ENCODE data around the gene PRKCE. TPM values are rescaled to one million over a fixed set of nuclear protein-coding genes. Genes with fewer than 3 reads are reported as not detected.
"Not testable (repeated sequence)": the region's sequence is repeated elsewhere in the genome, so short reads cannot be mapped to it uniquely, and the experiment has no call there.

Gene PRKCE
- total RNA-seq, 1 donor from 2014 or later: 2.4 TPM

DNA sequence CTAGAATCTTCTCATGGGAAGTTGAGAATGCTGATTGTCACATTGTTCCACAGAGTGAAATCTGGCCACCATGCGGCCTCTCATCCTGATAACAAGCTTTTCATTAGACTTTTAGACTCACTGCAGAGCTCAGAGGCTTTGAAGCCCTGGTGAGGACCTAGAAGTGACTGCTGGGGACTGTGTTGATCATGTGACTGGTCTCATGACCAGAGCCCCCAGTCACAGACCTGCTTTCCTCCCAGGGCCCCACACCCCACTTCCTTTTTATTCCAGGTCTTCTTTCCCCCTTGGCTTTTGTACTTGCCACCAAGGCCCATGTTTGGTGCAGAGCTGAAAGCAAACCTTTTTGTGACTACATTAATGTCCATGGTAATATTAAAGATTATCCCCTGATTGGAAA is 45.2 kb downstream of the PRKCE start:
- DNase-seq (ENCODE audit: low read depth): no peak

DNA sequence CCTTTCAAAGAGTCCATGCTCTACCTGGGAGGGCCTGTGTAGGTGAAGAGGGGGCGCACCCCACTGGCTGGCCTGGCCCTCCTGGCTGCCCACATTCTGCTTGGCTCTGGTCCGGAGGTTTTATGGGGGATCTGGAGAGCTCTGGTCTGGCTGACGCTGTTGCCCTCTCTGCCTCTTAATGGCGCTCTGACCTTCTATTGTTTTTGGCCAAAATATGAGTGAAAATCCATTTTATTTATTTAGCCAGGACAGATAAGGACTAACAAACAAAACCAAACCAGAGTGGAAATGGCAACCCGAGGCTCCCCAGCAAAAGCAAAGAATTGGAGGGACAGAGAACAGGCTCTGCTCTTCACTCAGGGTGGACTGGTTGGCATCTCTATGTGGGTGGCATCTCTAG is 45.7 kb downstream of the PRKCE start:
- DNase-seq (ENCODE audit: low read depth): no peak

DNA sequence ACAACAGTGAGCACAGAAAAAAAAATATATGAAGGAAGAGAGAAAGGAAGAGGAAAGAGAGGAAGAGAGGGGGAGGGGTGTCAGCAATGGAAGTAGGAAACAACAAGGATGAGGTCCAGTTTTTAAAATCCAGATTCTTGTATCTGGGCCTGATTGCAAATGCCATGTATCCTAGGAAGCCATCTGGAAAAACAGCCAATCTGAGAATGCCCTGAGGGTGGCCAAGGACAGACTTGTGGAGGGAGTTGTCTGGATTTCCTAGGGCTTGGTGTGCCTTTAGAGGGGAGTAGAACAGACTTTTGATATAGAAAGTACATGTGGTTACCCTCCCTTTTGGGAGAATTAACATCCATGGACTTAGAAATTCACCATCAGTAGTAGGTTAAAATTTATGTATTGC is 47.1 kb downstream of the PRKCE start:
- no peak for DNase-seq (ENCODE audit: low read depth)

DNA sequence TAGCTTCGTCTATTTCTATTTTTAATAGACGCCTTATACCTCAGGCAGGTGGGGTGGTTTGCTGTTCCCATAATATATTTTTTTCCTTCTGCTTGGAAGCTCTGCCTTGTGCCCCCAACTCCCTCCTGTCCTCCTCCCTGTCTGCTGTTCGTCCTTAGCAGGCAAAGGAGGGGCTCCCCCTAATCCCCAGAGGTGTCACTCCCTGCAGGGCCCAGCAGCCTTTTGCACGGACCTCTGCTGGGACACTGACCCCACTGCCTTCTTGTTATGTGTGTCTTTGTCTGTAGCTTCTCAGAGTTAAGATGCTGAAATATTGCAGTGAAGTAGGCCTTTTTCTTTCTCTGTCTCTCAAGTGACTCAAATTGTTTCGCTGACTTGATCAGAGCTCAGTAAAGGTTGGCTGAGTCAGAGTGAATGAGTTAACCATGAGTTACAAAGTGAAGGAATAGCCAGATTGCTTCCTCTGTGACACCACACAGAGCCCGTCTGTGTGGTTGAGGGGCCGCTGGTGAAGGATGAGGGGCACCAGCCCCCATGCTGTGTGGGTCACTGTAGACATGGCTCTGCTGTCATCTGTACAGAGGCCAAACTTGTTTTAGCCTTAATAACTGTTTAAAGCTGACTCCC is 47.7 kb downstream of the PRKCE start:
- no peak for DNase-seq (ENCODE audit: low read depth)

DNA sequence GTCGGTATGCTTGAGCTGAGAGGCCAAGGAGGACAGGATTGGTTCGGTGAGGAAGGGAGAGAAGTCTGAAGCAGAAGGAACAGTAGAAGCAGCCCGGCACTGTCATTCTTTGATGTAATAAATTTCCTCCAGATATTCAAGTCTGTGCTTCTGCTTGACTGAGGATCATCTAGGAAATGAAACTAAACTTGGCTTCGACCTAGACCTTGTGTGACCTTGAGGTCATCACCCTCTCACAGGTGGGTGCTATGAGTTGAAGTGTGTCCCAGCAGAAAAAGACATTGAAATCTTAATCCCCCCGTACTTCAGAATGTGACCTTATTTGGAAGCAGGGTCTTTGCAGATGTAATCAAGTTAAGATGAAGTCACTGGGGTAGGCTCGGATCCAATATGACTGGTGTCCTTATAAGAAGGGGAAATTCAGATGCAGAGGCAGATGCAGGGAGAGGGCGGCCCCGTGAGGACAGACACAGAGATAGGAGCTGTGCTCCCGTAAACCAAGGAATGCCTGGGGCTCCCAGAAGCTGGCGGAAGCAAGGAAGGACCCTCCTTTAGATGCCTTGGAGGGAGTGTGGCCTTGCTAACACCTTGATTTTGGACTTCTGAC is 49.0 kb downstream of the PRKCE start:
- DNase-seq (ENCODE audit: low read depth): no peak

DNA sequence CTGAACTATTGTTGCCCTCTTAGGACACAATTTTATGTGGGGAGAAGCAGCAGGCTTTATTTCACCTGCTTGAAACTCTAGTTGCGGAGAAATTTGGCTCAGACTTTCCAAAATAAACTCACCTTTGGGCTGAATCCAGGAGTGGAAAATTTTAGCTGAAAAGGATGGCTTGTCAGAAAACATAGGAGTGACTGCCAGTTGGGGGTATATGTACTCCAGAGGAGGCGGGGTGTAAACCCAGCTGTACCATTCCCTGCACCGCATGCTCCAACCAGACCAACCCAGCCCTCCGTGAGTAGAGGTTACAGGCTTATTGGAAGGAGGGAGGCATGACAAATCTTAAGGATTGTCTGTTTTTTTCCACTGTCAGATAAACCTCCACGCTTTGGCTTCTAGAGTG is 53.8 kb downstream of the PRKCE start:
- DNase-seq (ENCODE audit: low read depth): no peak

DNA sequence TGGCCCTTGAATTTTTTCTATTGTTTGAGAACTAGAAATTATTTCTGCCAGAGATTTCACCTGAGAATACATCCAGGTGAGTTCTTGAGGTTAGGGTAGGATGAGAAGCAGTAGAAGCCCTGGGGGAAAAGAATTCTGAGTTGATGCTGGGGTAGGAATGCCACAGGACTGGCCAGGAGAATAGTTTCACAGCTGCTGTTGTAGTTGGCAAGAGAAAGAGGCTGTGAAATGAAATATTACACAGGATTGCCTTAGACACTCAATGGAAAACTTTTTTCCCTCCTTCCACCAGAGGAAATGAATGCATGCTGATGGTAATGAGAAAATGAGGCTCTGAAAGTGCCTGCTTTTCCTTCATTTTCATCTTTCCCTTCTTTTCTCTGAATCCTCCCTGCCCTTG is 54.6 kb downstream of the PRKCE start:
- no peak for DNase-seq (ENCODE audit: low read depth)

DNA sequence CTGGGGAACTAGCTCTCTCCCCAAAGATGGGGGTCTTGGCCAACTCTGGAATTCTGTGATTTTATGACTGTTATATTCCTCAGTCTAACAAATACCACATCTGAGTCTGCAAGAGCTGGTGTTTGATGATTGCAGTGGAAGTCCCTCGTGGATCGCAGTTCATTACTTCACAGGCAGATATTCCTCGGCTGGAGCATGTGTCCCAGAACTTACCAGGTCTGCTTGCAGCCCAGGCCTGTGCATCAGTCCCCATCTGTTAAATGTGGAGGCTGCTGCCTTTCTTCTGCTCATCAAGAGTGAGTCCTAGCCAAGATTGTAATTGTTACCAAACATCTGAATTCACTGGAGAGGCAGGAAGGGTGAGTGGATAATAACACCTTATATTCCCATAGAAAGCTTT is 55.5 kb downstream of the PRKCE start:
- no peak for DNase-seq (ENCODE audit: low read depth)

DNA sequence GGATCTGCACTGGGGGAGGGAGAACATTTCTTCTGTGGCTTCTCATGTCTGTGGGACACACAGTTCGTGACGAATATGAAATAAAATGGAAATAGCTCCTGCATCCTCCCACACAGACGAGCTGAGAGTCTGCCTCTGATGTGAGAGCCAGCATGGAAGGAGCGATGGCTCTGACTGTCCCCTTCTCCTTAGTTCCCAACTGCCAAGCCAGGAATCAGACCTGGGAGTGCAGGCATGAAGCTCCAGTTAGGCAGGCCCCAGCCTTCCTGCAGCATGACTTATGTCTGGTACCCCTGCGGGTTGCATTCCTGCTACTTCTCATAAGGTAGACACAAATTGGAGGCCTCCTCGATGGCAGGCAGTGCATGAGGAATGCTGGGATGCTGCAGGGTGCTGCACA is 56.2 kb downstream of the PRKCE start:
- no peak for DNase-seq (ENCODE audit: low read depth)

DNA sequence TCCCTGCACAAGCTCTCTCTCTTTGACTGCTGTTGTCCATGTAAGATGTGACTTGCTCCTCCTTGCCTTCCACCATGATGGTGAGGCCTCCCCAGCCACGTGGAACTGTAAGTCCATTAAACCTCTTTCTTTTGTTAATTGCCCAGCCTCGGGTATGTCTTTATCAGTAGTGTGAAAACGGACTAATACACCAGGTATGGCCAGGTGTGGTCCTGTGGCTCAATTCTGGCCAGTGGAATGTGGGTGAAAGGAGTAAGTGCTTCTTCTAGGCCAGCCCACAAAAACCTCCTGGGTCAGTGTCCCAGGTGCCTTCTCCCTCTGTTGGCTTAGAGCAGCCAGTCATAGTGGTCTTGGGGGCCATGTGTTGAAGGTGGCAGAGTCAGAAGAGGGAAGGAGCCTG is 57.0 kb downstream of the PRKCE start:
- DNase-seq (ENCODE audit: low read depth): no peak

DNA sequence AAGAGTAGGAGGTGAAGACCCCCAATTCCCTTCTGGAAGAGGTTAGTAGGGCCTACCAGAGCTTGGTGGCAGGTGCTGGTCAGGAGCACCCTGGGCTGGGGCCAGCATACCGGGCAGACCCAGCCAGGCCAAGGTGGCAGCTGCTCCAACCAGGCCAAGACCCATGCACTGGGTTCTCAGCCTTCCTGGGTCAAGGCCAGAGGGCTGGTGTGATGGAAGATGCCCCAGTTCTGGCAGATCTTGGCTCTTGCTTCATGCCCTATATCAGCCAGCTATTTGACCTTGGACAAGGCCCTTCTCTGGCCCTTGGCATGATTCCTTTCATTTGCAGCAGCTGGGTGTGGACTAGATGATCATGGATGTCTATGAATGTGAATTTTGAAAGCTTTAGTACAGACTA is 57.7 kb downstream of the PRKCE start:
- peak; percentile 84 for DNase-seq (ENCODE audit: low read depth)

DNA sequence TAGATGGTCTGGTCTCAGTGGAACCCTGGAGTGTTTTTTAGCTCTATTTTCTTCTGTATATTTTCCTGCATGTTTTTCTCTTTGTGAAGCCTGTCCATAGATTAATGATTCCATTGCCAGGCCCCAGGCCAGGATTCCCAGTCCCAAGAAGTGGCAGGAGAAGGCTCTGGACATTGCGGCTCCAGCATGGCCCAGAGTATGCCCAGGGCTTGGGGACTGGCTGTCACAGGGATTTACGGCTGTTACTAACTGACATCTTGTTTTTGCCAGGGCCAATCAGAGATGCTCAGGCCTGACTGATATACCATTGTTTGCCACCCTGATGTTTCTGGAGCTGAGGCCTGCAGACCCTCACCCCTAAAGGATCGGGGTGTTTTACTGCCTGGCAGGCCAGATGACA is 59.0 kb downstream of the PRKCE start:
- DNase-seq (ENCODE audit: low read depth): no peak

DNA sequence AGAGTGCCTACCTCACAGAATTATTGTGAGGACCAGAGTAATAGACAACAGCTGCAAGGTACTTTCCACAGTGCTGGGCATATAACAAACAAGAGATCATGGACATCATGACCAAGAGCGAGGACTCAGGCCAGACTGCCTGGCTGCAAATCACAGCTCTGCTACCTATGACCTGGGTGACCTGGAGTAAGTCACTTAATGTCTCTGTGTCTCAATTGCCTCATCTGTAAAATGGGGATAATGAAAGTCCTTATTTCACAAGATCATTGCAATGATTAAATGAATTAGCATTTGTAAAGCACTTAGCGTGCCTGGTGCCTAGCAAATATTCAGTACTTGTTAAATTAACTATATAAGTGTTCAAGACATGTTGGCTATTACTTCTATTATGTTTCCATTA is 59.7 kb downstream of the PRKCE start:
- DNase-seq (ENCODE audit: low read depth): no peak

DNA sequence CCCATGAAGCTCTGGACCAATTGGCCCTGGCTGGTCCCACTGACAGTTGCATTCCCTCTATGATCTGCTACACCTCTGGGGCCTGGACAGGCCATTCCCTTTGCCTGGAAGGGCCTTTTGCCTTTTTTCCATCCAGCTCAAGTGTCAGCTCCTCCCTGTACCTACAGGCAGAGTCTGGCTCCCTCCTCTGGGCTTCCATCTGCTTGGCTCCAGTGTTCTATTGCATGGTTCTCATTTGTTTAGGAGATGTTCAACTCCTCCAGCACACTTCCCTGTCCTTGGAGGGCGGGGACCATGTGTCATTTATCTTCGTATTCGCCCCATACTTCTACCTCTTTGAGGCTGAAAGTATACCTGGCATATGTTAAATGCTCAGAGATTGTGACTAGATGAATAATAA is 61.1 kb downstream of the PRKCE start:
- DNase-seq (ENCODE audit: low read depth): peak; percentile 18

DNA sequence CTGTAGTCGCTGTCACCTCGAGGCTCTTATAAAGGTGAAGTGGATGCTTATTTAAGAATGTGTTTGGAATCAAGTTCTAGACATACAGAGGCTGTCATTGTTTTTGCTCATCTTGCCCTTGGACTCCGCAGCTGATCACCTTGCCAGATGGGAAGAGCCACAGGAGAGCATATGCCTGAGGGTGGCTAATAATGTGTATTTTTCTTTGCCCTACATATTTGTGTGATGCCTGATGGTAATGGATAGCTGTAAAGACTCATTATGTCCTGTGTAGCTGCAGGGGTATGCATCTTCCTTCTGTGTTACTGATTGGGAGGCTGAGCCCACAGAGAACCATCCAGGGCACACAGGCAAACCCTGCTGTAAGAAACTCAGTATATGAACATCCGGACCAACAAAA is 61.7 kb downstream of the PRKCE start:
- DNase-seq (ENCODE audit: low read depth): no peak

DNA sequence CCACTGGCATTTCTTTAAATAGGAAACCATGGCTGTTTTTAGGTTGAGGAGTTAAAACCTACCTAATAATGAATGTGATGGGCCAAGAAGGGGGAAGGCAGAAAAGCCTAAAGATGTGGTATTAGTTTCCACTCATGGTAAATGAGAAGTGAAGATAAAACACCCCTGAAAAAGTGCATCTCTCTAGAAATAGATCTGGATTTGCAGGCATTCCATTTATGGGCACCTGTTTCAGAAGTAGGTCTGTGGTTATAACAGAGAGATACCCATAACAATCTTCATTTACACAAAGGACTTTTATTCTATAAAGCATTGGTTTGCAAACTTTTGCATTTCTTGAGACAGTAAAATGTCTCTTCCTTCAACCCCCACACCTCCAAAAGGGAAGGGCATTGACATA is 62.1 kb downstream of the PRKCE start:
- DNase-seq (ENCODE audit: low read depth): no peak

DNA sequence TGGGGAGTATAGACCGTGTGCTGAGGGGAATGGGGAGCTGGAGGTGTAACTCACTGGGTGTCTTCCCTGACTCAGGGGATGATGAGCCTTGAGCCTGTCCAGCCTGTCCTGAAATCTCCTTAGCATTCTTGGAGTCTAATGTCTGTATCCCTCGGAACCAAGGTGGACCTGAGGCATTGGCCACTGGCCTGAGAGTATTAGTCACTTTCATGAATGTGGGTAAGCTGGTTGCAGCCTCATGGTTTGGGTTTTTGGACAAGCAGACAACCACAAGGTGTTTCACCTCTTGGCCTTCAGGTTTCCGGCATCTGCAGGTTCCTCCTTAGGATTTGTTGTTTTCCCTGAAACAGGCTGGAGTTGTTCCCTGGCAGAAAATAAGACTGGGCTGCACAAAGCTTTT is 63.2 kb downstream of the PRKCE start:
- no peak for DNase-seq (ENCODE audit: low read depth)

DNA sequence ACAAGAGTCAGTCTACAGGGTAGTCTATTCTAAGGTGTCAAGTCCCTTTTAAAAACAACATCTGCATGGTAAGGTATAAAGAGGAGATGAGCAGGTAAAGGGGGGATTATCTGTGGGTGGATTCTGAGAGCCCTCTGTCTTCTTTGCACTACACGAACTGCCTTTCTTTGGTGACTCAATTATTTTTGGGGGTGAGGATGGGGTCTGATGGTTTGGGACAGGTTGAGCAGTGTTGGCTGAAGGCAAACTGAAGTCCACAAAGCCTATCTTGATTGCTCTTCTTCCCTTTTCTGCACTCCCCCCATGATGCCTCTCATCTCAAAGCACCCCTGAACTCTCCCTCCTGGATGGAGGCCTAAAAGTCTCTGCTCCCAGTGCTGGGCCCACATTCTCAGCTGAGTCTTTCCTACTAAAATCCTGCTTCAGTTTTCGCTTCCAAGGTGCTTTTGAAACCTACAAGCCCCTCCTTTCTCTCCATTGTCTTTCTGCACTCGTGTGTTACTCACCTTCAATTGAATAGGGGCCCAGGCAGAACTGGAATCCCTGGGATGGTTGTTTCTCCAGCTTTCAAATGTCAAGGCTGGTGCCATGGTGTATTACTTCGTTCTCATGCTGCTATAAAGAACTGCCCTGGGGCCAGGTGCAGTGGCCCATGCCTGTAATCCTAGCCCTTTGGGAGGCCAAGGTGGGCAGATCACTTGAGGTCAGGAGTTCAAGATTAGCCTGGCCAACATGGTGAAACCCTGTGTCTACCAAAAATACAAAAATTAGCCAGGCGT is 64.3 kb downstream of the PRKCE start:
- DNase-seq (ENCODE audit: low read depth): no peak

DNA sequence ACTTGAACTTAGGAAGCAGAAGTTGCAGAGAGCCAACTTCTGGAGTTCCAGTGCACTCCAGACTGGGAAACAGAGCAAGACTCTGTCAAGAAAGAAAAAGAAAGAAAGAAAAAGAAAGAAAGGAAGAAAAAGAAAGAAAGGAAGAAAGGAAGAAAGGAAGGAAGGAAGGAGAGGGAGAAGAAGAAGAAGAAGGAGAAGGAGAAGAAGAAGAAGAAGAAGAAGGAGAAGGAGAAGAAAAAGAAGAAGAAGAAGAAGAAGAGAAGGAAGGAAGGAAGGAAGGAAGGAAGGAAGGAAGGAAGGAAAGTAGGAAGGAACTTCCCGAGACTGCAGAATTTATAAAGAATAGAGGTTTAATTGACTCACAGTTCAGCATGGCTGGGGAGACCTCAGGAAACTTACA is 65.0 kb downstream of the PRKCE start:
- DNase-seq (ENCODE audit: low read depth): not testable (repeated sequence)

DNA sequence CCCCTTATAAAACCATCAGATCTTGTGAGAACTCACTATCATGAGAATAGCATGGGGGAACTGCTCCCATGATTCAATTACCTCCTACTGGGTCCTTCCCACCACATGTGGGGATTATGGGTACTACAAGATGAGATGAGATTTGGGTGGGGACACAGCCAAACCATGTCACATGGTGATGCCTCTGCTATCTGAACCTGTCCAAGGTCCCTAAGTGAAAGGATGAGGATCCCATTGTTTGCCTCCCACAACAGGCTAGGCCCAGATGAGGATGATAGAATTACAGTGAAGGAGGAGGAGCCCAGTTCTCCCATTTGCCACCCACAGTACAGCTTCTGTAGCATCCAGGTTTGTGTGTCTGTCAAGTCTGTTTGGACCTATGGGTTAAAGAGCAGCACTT is 65.4 kb downstream of the PRKCE start:
- DNase-seq (ENCODE audit: low read depth): no peak

DNA sequence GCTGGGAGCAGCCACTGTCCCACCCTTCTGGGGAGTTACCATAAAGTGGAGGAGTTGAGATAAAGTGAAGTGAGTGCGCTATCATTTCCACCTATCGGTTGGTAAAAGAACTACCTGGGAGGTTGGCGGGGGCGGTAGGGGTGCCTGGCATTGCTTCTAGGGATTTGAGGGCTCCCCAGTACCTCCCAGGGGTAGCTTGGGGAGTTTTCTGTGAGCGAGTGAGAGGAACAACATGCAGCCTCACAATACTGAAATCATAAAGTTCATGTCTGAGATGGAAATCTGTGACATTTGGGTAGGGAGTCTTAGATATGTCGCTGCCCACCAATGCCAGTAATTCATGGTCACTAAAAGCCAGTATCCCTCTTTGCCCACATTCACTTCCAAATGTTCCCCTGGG is 68.7 kb downstream of the PRKCE start:
- no peak for DNase-seq (ENCODE audit: low read depth)

DNA sequence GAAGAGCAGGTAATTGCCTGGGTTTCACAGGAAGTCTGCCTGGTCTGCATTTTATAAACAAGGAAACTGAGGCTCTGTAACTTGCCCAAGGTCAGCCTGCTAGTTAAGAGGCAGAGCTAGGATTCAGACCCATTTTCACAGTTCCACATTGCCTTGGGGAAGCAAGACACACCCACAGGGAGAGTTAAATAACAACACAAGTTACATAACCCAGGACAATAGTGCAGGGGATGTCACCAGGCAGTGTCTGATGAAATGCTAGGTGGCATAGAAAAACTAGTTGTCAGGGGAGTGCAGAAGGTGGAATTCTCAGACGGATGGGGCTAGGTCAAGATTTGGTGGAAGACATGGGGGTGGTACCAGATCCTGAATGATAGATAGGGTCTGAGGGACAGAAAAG is 69.7 kb downstream of the PRKCE start:
- no peak for DNase-seq (ENCODE audit: low read depth)

DNA sequence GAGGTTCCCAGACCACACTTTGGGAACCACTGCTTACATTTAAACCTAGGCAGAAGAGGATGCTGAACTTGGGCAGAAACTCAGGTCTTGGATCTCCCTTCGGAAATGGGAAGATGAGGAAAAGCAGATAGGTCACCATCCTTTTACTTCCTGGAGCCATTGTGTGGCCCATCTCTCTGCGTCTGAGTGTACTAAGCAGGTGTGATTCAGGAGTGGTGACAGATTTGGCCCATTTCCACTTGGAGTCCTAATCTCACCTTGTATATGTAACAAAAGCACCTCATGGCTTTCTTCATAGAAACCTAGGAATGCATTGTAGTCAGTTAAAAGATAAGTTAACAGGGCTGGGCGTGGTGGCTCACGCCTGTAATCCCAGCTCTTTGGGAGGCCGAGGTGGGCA is 71.0 kb downstream of the PRKCE start:
- DNase-seq (ENCODE audit: low read depth): no peak
